NCI-H2196 (cell line): ENCODE measurements around the gene DARS2.

Experiments used
- DNase-seq: peaks from one replicate; lab custom pipeline; 2025; ENCODE audit not compliant: unreplicated experiment; lab: John Stamatoyannopoulos, UW

Gene DARS2

DNA sequence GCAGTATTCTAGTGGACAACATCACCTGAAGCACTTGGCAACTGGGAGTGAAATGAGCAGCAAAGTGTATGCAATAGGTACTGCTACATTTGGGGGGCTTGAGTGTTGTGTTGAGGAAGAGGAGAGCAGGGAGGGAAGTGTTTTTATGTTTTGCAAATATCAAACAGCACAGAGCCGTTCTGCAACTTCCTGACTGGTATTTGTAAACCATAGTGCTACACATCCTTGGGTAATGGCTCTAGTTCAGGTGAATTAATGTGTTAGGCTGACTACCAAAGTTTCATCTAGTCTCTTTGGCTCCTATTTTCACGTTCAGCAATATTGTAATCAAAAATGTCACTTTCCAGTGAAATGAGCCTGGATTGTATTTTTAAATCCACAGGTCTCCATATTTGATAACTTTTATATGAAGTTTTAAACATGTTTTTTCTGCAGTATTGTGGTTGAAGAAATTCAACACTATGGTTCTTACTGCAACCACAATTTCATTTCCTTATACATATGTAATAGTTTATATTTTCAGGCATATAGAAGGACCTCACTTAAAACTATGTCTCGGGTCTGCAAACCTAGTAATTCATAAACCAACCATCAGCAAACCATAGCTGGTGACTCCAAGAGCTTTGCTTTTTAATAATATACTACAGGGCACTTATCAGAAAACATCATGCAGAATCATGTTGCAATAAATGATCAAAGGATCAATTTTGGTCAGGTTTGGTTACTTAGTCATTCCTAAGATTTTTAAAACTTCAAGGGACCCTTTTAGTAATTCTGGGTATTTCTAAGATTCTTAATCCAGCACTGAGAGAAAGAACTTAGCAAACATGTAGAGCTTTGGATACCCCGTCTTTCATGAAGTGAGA is 62.5 kb downstream of the DARS2 start:
- no peak for DNase-seq

DNA sequence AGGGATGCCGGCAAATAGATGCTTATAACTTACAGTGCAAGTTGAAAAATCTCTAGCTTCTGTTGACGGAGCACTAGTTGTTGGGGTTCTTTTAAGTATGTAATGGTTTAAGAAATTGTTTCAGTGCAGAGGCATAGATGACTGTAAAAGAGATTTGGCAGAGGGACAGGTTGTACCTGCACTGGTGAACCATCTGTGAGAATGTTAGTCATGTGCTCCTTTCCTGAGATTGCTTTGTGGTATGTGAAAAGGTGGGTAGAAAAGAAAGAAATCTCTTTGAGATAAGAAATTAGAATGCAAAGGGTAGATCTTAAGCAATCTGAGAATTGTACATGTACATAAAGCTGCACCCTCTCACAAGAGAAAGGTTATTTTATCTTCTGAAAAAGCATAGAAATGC is 63.2 kb downstream of the DARS2 start:
- DNase-seq: no peak

DNA sequence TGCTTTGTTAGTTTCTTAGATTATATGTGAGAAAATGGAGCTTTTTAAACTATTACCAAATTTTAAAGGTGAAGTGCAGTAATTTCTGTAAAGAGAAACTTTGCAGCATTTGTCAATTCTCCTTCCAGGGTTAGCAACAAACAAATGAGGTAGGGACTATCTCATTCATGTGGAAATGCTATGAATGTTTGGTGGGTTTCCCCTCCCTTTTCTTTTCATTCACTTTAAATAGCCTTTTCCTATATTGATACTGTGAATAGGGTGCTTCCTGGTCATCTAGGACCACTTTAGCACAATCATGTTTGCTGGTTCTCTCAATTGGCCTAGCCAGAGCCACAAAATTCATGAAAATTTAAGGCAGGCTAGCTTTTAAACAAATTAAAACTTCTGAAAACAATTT is 64.3 kb downstream of the DARS2 start:
- no peak for DNase-seq

DNA sequence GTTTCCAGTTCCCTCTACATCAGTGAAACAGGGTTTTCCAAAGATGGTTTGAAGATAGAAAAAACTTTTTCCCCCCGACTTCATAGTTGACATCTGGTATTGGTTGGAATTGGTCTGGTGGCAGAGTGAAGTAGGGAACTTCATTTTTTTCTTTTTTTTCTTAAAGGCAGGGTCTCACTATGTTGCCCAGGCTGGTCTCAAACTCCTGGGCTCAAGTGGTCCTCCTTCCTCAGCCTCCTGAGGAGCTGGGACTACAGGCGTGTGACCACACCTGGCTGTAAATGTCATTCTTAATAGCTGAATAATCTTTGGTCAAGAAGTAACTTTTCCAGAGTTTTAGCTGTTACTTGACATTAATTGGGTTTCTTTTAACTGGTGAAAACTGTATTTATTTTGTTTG is 65.4 kb downstream of the DARS2 start:
- no peak for DNase-seq

DNA sequence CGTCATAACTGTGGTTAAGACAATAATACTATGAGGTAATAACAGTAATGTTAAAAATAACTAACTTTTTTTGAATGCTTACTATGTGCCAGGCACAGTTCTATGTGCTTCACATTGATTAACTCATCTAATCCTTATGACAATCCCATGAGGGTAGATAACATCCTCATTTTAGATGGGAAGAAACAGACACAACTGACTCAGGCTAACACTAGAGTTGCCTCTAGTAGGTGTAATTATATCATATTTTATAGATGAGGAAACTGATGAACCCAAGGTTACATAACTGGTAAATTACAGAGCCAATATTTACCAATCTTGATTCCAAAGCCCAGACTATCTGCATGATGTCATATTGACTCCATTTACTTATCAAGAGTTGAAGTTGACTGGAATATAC is 69.1 kb downstream of the DARS2 start:
- DNase-seq: no peak

DNA sequence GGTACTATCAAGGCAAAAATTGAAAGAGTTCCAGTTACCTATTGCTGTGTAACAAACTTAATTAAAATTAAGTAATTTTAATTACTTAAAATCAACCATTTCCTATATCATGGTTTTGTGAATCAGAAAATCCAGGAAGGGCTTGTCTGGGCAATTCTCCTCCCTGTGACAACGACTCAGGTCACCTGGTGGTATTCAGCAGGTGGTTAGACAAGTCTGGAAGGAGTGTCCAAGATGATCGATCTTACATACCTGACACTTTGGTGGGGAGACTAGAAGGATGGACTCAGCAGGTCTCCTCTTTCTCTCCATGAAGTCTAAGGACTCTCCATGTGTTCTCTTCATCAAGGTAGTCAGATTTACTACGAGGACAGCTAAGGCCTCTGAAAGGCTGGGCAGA is 69.7 kb downstream of the DARS2 start:
- DNase-seq: no peak

DNA sequence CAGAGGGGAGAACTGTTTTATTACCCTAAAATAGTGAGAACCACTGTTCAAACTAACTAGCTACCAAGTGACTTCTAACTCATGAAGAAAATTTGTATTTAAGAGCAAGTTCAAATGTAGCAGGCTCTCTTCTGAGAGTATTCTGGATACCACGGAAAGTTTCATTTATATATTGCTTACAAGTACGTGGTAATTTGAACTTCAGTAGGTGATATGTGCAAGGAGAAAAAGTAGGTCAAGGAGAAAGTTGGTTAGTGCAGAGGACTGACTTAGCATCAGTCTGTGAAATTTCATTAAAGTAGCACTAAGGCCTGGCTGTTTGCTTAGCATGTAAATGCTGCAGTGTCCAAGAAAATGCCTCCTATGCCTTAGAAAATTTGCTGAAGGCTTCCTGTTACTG is 76.0 kb downstream of the DARS2 start:
- no peak for DNase-seq

DNA sequence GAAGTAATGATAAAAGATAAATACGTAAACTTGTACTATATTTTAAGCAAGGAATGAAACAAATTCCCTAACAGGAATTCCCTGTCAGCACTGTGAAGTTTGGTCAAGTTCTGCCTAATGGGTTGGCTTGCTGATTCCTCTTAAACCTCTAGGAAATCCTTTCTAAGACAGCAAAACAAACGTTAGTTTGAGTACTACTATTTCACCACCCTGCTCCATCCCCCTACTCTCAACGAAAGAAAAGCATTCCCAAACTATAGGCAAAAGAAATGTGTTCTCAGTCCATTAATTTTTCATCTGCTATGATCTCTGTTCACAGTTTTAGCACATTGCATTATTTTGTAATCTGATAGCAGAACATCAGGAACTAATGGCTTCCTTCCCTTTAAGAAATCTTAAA is 76.5 kb downstream of the DARS2 start:
- no peak for DNase-seq

DNA sequence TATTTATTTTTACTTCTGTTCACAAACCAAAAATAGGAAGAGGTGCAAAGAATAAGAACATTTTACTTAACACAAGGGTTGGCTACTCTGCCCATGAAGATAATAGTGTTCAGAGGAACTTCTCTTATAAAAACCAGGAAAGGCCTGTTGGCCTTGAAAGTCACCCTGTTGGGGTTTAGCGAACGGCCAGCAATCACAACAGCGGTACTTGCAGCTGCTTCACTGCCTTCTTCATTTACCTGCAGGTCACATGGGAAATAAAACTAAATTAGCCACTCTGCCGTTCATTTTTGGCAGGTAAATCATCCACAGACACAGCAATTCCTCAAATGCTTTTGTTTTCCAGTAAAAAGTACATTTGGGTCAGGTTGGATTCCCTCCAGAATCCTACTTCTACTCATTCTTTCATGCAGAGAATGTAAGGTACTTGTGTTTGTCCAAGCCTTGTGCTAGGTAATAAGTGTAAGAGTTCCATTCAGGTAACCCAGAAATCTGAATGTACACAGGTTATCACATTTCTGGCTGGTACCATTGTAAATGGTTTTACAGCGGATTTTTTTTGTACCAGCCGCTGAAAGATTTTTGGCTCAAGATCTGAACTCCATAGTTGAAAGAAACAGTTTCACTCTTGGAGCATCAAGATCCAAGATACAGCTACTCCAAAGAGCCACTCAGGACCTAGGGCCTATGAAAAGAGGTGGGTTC is 79.5 kb downstream of the DARS2 start:
- DNase-seq: no peak
